Measurements from ENCODE around the gene CHKB. TPM values are rescaled to one million over a fixed set of nuclear protein-coding genes. Genes with fewer than 3 reads are reported as not detected.

The CHKB gene
- total RNA-seq, 1 donor from 2014 or later = 50.4 TPM

DNA sequence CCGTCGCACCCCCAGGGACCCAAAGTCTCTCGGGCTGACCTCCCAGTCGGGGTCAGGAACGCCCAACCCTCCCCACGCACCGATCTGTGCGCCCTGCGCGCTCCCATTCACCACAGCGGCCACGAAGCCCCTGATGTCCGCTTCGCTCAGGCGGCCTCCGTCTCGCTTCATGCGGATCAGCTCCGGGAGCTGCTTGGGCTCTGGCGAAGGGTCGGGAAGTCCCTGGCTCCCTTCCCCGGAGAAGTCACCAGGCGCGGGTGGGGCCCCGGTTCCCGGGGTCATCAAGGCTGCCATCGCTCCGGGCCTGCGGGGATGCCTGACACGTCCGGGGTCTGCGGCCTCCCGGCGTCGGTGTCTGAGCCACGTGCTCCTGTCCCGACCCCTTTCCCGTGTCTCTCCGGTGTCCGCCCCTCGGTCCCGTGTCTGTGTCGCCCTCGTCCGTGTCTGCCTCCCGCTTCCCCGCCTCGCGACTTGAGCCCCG is 53.2 kb downstream of the CHKB start:
- DNase-seq = no peak

Other genes with a start within 250 kb of the CHKB start
- gene PPP6R2, start 239.5 kb downstream of the CHKB start, total RNA-seq = 67.0 and 82.9 TPM in 2 replicates
- 50.0 and 62.1 TPM in 2 replicates for gene SBF1, start 107.8 kb downstream of the CHKB start, total RNA-seq
- gene ADM2, start 101.3 kb downstream of the CHKB start, total RNA-seq = 0.34 and 0.60 TPM in 2 replicates
- not detected in 2 replicates for gene MIOX, start 96.0 kb downstream of the CHKB start, total RNA-seq
- gene LMF2, start 75.1 kb downstream of the CHKB start, total RNA-seq = 43.7 and 50.9 TPM in 2 replicates
- gene NCAPH2, start 74.6 kb downstream of the CHKB start, total RNA-seq = 30.1 and 37.1 TPM in 2 replicates
- gene SCO2, start 57.3 kb downstream of the CHKB start, total RNA-seq = 2.3 and 5.6 TPM in 2 replicates
- 28.9 and 53.1 TPM in 2 replicates for gene TYMP, start 52.8 kb downstream of the CHKB start, total RNA-seq
- not detected in 2 replicates for gene KLHDC7B, start 37.0 kb downstream of the CHKB start, total RNA-seq
- not detected in 2 replicates for gene SYCE3, start 19.9 kb downstream of the CHKB start, total RNA-seq
- 7.5 and 16.3 TPM in 2 replicates for gene CPT1B, start 4.4 kb downstream of the CHKB start, total RNA-seq
- gene MAPK8IP2, start 17.9 kb upstream of the CHKB start, total RNA-seq = 0.34 and 0.51 TPM in 2 replicates
- 24.0 and 30.6 TPM in 2 replicates for gene ARSA, start 45.3 kb upstream of the CHKB start, total RNA-seq
- 33.0 and 42.7 TPM in 2 replicates for gene SHANK3, start 90.0 kb upstream of the CHKB start, total RNA-seq
- gene ACR, start 155.4 kb upstream of the CHKB start, total RNA-seq = 0.34 and 0.79 TPM in 2 replicates
- 4.1 and 5.8 TPM in 2 replicates for gene RABL2B, start 200.8 kb upstream of the CHKB start, total RNA-seq